Activated CD4-positive, alpha-beta T cell treated with anti-CD3 and anti-CD28 coated beads, Interleukin-2, Interleukin-6, amounts not matched to agents 100 ng/mL and 50 ng/mL, durations not matched to agents 16 hours and 8 hours (primary cell): Measurements from ENCODE around the gene ZFYVE28.

Source experiments
- DNase-seq: peaks from one replicate; pipeline ENCODE4 v3.0.0-alpha.2; 2020

Gene ZFYVE28

GRCh38 chr4:2299794-2300193 is 118.7 kb downstream of the ZFYVE28 start:
- no peak for DNase-seq

DNA sequence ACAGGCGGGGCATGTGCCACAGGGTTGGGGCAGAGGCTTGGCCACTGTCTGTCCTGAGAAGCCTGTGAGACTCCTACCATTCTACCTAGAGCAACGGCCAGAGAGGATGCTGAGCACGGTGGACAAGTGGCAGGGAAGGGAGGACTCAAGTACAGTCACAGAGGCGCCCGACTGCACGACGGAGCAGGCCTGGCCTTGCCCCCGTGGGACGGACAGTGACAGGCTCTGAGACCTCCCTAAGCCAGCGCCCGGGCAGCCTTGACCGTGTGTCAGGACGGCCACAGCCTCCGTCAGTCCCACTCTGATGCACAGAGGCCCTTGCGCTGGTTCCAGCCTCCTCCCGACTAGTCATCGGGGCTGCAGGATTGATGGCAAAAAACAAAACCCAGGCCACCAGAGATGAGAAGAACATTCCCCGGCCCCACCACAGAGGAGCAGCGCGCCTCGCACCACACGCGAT is 119.9 kb downstream of the ZFYVE28 start:
- no peak for DNase-seq

- no peak for DNase-seq
These were observed 120.6 kb downstream of the ZFYVE28 start for GRCh38 chr4:2297606-2298531.

DNA sequence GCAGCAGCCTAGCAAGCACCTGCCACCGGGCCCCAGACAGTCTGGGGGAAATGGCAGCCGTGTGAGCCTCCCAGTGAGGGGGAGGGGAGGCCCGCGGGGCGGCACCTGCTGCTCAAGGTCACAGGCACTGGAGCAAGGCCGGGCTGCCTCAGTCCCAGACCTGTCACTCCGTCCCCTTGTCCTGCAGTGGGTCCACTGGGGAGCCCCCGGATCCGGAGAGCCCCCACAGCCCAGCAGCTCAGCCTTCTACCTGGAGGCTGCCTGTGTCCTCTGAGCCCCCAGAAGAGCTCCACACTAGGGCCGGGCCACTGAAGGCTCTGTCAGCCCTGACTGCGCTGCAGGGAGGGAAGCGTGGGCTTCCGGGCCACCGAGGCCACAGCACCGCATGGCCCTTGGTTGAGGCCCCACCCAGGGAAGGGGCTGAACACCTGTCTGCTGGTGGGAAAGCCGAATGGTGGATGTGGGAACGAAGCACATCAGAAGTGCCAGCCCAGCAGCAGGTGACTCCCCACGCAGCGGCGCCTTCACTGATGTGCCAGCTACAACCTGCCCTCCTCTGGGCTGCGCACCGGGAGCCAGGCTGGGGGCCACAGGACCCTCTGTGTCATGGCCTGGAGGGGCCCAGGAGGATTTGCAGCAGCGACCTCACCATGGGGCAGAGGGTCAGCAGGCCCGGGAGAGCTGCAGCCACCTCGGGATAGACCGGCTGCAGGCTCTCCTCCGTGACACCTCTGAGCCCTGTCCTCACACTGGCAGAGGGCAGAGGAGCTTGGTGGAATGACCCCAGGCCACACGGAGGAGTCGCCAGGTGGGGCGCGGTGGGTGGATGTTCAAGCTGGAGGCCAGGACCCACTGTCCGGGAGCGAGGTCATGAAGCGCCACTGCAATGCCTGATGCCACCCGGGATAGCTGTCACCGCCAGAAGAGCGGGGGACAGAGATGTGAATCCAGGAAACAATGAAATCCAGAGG is 121.5 kb downstream of the ZFYVE28 start:
- no peak for DNase-seq

DNA sequence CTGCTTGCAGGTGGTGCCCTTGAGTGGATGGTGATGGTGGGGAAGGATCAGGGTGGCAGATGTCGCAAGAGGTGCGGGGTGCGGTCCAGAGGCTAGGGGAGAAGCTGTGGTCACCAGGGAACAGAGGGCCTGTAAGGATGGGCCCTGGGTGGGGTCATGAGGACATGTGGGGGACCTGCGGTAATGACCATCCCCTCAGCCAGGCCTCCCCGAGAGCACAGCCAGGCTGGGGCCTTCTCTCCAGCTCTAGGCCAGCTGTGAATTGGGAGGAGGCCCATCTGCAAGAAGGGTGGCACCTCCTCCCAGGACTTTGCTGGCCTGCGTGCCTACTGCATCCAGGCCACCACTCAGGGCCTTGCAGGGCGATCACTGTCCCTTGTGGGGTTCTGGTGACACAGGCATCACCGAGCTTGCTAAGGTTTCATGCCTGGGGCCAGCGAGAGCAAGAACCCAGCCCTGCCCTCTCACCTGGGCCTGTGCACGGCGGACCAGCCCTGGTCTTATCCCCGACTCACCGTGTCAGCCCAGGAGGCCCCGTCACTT is 122.5 kb downstream of the ZFYVE28 start:
- no peak for DNase-seq

DNA sequence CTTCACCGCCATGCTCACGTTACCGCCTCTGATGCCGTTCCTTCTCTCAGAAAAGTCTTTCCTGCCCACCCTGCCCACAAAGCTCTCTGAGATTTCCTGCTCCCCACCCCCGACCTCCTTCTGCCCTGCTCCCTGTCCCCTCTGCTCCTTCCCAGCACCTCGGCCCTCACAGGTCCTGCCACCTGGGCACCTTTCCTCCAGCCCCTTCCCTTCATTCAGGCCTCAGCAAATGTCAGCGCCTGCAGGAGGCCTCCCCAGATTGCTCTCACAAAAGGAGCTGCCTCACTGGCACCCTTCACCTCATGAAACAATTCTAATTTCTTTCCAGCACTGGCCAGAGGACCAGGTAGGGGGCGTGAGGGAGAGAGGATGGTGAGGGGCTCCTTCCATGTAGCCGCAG is 122.9 kb downstream of the ZFYVE28 start:
- DNase-seq, result no peak

- DNase-seq, result no peak
These were observed 125.8 kb downstream of the ZFYVE28 start for GRCh38 chr4:2292646-2293108.

- DNase-seq, result no peak
These were observed 126.5 kb downstream of the ZFYVE28 start for GRCh38 chr4:2291705-2292645.

- peak; percentile 49 for DNase-seq
These were observed 127.3 kb downstream of the ZFYVE28 start for GRCh38 chr4:2290974-2291704.

DNA sequence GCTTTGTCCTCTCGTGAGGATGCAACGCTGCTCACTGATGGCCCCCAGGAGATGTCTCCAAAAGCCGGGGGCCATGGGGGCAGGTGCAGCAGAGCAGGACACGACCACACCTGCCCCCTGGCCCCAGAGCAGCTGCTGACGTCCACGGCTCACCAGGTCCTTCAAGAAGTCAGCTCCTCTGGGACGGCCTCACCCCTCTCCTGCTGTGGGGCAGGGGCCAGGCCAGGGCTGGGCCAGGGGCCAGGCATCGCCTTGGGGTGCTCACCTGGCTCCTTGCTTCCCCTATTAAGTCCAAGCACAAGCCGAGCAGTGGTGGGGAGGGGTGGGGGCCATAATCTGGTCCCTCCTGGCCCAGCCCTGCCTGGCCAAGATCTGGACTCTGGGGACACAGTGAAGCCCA is 128.0 kb downstream of the ZFYVE28 start:
- no peak for DNase-seq

DNA sequence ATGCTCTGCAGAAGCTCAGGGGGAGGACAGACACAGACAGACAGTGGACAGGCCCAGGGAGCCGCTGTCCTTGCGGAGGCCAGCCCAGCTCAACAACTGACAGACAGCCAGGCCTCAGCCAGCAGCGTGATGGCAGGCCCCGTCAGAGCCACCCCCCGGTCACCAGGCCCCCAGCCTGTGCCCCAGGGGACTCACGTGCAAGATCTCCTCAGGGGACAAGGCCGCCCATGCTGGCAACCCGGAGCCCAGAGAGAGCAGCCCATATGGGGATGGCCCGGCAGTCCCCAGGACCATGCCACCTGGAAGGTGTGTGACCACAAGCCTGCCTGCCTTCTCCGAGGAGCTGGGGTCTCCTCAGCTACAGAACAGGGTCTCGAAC is 128.5 kb downstream of the ZFYVE28 start:
- DNase-seq, result no peak

- DNase-seq, result no peak
These were observed 129.0 kb downstream of the ZFYVE28 start for GRCh38 chr4:2289311-2289954.

DNA sequence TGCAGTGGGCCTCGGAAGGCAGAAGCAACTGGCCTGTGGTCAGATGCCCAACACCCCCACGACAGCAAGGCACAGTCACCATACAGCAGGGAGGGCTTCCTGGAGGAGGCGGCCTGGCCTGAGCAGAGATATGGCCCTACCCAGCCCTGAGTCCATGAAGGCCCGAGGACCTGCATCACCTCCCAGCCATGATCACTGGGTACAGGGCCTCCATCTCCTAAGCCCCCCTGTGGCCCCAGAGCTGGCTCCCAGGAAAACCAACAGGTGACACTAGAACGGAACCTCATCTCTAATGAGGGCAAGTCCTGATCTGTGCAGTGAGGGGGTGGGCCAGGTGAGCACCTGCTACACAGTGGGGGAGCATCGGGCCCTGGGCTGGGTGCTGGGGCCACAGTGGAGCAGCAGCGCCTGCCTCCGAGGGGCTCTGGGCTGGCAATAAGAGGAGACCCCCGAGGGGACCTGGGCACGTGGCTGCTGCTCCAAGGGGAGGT is 130.3 kb downstream of the ZFYVE28 start:
- no peak for DNase-seq

GRCh38 chr4:2287594-2287915 is 130.9 kb downstream of the ZFYVE28 start:
- no peak for DNase-seq

DNA sequence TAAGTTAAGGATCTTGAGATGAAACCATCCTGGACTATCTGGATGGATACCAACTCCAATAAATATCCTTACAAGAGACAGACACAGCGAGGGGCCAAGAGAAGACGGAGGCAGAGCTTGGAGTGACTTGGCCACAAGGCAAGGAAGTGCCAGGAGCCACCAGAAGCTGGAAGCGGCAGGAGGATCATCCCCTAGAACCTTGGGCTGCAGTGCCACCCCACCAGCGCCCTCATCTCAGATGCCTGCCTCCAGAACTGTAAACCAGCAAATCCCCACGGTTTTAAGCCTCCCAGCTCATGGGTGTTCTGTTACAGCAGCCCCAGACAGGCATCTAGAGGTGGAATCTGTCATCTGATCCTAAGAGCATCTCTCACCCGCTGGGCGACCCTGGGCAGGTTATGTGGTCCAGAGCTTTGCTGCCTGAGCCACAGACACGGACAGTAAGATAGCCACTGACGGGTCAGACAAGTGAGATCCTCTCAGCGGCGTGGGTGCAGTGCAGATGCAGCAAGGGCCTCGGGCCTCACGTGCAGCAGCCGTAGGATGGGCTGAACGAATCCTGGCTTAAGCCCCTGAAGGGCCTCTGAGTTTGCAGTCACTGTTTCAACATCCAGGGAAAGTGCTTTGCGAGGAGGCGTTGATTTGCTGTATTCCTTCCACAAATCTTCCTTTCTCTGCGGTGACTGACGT is 131.4 kb downstream of the ZFYVE28 start:
- DNase-seq, result no peak

DNA sequence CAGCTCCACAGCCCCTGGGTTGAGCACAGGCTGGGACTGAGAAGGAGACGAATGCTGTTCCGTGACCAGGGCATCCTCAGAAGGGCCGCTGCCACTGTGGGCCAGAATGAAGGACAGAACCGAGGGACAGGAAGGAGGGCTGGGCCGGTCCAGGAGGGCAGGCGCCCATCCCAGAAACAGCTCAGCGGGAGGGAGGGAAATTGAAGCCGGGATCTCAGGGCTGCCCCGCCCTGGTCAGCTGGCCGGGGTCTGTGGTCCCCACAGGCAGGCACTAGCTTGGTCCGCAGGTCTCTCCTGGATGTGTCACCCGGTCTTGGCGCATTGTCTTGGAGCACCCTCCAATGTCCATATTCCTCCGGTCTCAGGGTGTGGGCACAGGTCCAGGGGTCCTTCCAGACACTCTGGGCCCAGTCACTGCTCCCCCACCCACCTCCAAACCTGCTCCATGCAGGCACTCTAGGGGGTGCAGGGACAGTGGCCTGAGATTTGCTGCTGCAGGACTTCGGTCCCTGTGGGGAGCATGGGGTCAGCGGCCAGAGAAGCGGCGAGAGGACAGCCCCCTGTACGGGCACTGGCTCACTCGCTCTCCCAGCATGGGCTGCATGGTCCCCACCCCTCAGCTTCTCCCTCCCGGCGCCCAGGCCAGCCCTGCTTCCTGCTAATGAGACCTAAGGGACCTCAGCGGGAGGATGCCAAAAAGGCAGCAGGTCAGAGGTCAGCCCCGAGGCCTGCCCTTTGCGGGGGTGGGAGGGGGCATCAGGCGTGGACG is 132.6 kb downstream of the ZFYVE28 start:
- no peak for DNase-seq

DNA sequence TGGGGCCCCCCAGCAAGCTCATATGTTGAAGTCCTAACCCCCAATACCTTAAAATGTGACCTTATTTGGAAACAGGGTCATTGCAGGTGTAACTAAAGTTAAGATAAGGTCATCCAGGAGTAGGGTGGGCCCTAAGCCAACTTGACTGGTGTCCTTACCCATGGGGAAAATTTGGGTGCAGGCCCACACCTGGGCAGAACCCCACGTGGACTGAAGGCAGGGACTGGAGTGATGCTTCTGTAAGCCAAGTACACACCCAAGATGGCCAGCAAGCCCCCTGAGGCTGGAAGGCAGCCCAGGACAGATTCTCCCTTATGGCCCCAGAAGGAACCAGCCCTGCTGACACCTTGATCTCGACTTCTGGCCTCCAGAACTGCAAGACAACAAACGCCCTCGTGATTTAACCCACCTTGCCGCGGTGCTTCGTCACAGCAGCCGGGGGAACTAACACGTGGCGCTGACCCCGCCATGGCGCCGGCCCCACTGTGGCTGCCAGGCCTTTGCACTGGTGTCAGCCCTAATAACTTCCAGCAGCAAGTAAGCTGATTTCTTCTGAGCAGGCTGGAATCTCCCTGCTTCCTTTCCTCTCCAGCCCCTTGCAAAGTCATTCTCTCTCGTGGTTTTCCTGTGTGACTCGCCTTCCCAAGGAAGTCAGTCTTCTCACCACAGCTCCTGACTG is 133.4 kb downstream of the ZFYVE28 start:
- no peak for DNase-seq

GRCh38 chr4:2284161-2284933 is 134.1 kb downstream of the ZFYVE28 start:
- no peak for DNase-seq
